HepG2 (cell line): Measurements from ENCODE around the gene TMEM151A. TPM values are rescaled to one million over a fixed set of nuclear protein-coding genes. Genes with fewer than 3 reads are reported as not detected.

Experiments used
- CHD2 ChIP-seq: IDR thresholded peaks from 2 replicates; pipeline ENCODE4 v1.6.1; 2011; ENCODE audit warnings: low read depth, low read length, improper control_type of control experiment
- GLI4 ChIP-seq: sonication (generic); formaldehyde crosslinking; IDR thresholded peaks from 2 replicates; pipeline ENCODE4 v1.5.1; 2020; ENCODE audit warnings: missing genetic modification reagents, mild to moderate bottlenecking, moderate library complexity, borderline replicate concordance
- IRF9 ChIP-seq: sonication (generic); formaldehyde crosslinking; IDR thresholded peaks from 2 replicates; pipeline ENCODE4 v1.8.0; 2022; ENCODE audit warnings: missing genetic modification reagents, mild to moderate bottlenecking, borderline replicate concordance
- STAT5B ChIP-seq: sonication (generic); formaldehyde crosslinking; IDR thresholded peaks from 2 replicates; pipeline ENCODE4 v1.4.0; 2020; ENCODE audit warnings: missing genetic modification reagents
- TBX3 ChIP-seq: fragments of 450-650 bp; IDR thresholded peaks from 2 replicates; pipeline ENCODE4 v1.6.1; 2017; ENCODE audit warnings: antibody characterized with exemption, mild to moderate bottlenecking, inconsistent platforms, borderline replicate concordance
- THAP9 ChIP-seq: sonication (generic); formaldehyde crosslinking; IDR thresholded peaks from 2 replicates; pipeline ENCODE4; 2020; ENCODE audit warnings: missing genetic modification reagents, mild to moderate bottlenecking, borderline replicate concordance
- ZBED4 ChIP-seq: sonication (generic); formaldehyde crosslinking; IDR thresholded peaks from 2 replicates; pipeline ENCODE4 v1.4.0; 2020; ENCODE audit warnings: missing genetic modification reagents, borderline replicate concordance
- ZBTB37 ChIP-seq: sonication (generic); formaldehyde crosslinking; IDR thresholded peaks from 2 replicates; pipeline ENCODE4 v1.4.0; 2020; ENCODE audit warnings: mild to moderate bottlenecking, missing genetic modification reagents
- ZNF775 ChIP-seq: sonication (generic); formaldehyde crosslinking; IDR thresholded peaks from 2 replicates; pipeline ENCODE4 v1.4.0; 2020; ENCODE audit warnings: missing genetic modification reagents, mild to moderate bottlenecking, moderate library complexity, borderline replicate concordance
- ZNF776 ChIP-seq: sonication (generic); formaldehyde crosslinking; IDR thresholded peaks from 2 replicates; pipeline ENCODE4 v1.4.0; 2020; ENCODE audit warnings: mild to moderate bottlenecking, missing genetic modification reagents
- polyA plus RNA-seq, 8 experiments: library from polyadenylated mRNA; depleted of rRNA in 3 of 8; stranded (reverse) in 7 of 8; unstranded in 1 of 8; fragments of >200 nt; fragmentation: Illumina TruSeq in 4 of 8; extraction: Trizol in 4 of 8; gene quantifications; 2 replicates each; pipeline versions ENCODE4 v1.2.1 to v1.2.3, GENCODE V29; 2011 to 2016; ENCODE audit warnings: low read depth in 4 of 8, missing spikeins in 1 of 8, mixed read lengths in 1 of 8; ENCODE audit not compliant: insufficient read depth in 1 of 8
- total RNA-seq, 5 experiments: library from RNA; depleted of rRNA; stranded (reverse); fragments of >200 nt; fragmentation: Illumina TruSeq; extraction: Trizol; gene quantifications; 2 replicates each; pipeline ENCODE4 v1.2.3, GENCODE V29; 2016; ENCODE audit warnings: low read depth in 1 of 5
- TF ChIP-seq, protein P1 (sequence below): sonication (generic); formaldehyde crosslinking; IDR thresholded peaks from 2 replicates; pipeline ENCODE4 v1.8.0; 2022; ENCODE audit warnings: missing genetic modification reagents, mild to moderate bottlenecking, inconsistent platforms, borderline replicate concordance
- TF ChIP-seq, protein P2 (sequence below): sonication (generic); formaldehyde crosslinking; IDR thresholded peaks from 2 replicates; pipeline ENCODE4 v1.8.0; 2022; ENCODE audit warnings: mild to moderate bottlenecking, missing genetic modification reagents, moderate library complexity
- TF ChIP-seq, protein P3 (sequence below): sonication (generic); formaldehyde crosslinking; IDR thresholded peaks from 2 replicates; pipeline ENCODE4 v1.4.0; 2020; ENCODE audit warnings: missing genetic modification reagents

The TMEM151A gene
- total and polyA plus RNA-seq, 2 of the 13 experiments (the other 11 are each of a cell fraction or from before 2014, with no cell fraction given): 0.18 to 0.33 TPM

- TF ChIP-seq CHD2: no peak
- no peak for TF ChIP-seq IRF9 (CRISPR knock-in tag)
- 0 out of 2 replicates have a peak, but pooled peaks have one; percentile 20 for TF ChIP-seq ZNF776
- TF ChIP-seq, protein P1, sequence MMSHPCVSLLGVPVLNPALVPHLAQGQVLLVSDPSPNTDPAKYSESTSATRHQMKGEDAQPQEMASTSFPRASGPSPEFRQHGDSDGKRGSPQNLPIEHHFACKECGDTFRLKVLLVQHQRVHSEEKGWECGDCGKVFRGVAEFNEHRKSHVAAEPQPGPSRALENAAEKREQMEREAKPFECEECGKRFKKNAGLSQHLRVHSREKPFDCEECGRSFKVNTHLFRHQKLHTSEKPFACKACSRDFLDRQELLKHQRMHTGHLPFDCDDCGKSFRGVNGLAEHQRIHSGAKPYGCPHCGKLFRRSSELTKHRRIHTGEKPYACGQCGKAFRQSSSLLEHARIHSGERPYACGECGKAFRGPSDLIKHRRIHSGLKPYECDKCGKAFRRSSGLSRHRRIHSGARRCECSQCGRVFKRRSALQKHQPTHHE (CRISPR knock-in tag): 0 out of 2 replicates have a peak, but pooled peaks have one; percentile 10
- TF ChIP-seq STAT5B (CRISPR knock-in tag): no peak
- no peak for TF ChIP-seq GLI4
- TF ChIP-seq ZBTB37 (CRISPR knock-in tag): no peak
- TF ChIP-seq, protein P2, sequence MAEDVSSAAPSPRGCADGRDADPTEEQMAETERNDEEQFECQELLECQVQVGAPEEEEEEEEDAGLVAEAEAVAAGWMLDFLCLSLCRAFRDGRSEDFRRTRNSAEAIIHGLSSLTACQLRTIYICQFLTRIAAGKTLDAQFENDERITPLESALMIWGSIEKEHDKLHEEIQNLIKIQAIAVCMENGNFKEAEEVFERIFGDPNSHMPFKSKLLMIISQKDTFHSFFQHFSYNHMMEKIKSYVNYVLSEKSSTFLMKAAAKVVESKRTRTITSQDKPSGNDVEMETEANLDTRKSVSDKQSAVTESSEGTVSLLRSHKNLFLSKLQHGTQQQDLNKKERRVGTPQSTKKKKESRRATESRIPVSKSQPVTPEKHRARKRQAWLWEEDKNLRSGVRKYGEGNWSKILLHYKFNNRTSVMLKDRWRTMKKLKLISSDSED (CRISPR knock-in tag): no peak
- no peak for TF ChIP-seq TBX3
- TF ChIP-seq THAP9 (CRISPR knock-in tag): no peak
- TF ChIP-seq, protein P3, sequence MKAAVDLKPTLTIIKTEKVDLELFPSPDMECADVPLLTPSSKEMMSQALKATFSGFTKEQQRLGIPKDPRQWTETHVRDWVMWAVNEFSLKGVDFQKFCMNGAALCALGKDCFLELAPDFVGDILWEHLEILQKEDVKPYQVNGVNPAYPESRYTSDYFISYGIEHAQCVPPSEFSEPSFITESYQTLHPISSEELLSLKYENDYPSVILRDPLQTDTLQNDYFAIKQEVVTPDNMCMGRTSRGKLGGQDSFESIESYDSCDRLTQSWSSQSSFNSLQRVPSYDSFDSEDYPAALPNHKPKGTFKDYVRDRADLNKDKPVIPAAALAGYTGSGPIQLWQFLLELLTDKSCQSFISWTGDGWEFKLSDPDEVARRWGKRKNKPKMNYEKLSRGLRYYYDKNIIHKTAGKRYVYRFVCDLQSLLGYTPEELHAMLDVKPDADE (CRISPR knock-in tag): 0 out of 2 replicates have a peak, but pooled peaks have one; percentile 54
- no peak for TF ChIP-seq ZBED4
- no peak for TF ChIP-seq ZNF775
These were observed 22.5 kb upstream of the TMEM151A start (continued) for GRCh38 chr11:66268952-66269905.
